Urothelium cell line (cell line): ENCODE measurements around the gene JSRP1.

Experiments used
- DNase-seq: peaks from one replicate; pipeline ENCODE4 v3.0.0; 2011; ENCODE audit warnings: low spot score, mixed read lengths
- FAIRE-seq: peaks from 2 replicates; lab custom pipeline; 2011; peaks lifted over from hg19 to GRCh38; lab: Jason Lieb, UNC

The JSRP1 gene

DNA sequence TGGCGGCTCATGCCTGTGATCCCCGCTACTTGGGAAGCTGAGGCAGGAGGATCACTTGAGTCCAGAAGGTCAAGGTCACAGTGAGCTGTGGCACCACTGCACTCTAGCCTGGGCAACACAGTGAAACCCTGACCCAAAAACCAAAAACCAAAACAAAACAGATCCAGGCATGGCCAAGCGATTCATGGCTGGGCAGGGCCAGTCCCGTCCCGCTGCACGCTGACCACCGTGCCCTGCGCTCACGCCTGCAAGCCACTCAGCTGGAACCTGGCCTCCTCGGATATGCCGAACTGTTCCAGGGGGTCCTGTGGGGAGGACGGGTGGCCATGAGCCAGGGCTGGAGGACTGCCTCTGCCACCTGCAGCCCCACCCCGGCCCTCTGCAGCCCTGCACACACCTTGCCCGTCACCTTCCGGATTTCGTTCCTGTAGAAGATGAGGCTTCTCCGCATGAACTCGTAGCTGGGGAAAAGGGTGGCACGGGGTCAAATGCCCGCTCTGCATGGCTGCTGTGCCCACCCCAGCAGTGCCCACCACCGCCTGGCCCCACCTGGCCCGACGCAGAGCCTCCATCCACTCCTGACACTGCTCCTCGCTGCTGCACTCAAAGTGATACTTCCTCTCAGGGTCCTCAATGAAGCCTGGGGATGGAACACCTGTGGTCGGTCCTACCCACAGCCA lies 22.5 kb downstream of the JSRP1 start:
- FAIRE-seq (no peak), DNase-seq (no peak)

DNA sequence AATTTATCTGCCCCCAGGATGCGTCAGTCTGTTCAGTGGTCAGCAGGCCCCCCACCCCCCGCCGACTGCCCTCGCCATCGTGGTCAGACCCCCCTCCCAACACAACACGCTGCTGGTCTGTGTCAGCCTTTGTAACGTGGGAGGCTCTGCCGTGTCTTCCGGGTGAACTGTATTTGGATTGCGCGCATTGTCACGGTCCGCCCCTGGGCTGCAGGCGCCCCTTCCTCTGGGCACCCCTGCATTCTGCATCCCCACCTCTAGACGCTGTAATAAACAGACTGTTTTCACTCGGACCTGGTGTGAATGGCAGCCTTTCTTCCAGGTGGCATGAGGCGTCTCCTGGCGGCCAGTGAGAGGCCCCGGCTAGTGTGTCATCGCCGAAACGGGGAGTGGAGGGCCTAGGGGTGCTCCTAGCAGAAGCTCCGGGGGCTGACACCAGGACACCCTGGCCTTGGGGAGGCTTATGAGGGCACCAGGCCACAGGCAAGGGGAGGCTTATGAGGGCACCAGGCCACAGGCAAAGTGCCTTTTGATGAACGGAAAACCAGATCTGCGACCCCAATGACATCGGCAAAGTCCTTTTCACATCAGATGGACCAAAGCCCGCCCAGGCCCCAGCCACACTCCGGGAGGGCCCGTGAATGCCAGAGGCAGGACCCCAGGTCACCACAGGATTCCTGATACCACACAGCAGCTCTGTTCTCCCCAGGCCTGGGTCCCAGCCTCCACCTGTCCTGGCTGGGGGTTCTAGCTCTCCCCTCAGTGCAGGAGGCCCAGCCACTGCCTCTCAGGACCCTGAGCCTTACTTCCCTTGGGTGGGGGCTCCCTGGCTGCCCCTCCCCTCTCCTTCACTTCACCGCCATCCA lies 23.7 kb downstream of the JSRP1 start:
- DNase-seq (no peak), FAIRE-seq (no peak)

DNA sequence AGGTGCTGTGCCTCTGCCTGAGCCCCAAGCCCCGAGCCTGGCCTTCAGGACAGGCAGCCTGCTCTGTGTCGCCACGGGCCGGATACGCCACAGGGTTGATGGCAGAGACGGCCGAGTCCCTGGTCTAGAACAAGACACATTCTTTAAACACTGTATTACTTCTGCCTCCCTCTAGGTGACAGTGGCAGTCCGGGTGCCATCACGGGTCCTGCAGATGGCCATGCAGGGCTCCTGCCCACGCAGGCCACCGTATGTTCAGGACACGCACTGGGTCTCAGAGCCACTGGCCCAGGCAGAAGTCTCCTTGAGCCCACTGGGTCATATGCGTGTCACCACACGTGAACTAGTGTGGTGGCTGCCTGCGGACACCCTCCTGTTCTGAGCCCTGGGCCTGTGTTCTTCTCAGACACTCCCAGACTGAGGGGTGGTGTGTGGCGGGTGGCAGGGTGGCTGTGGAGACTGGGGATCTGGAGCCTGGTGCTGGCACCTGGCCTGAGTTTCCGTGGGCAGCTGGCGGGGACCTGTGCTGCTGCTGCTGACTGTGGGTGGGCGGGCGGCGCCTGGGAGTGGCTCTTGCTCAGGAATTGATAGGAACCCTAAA lies 24.5 kb downstream of the JSRP1 start:
- FAIRE-seq (peak; percentile 35), DNase-seq (peak; percentile 16)

DNA sequence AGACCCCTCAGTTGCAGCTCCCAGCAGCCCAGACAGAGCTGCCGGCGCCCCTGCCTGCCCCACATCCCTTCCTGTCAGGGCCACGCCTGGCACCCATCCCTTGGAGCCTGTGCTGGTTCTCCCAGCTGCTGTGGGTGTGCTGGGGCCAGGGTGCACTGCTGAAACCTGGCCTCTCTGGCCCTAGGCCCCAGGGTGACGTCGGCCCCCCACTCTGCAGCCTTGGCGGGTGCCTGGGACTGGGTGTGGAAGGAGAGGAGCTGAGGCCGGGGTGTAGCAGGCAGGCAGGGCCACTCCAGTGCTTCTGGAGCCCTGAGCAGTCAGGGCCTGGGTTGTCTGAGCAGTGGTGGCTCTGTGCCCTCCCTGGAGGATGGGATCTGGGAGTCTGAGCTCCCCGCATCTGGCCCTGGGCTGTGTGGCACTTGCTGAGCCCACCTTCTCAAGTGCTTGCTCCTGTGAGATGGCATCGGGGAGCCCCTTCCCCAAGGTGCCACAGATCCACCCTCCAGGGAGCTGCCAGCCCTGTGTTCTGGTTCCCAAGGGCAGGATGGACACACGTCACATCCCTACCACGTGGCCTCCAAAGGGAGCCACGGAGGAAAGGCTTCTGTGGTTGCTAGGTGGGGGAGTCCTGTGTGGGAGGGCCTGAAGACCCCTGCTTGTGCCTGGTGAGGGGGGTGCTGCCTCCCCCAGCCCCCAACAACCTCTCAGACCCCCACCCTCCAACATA lies 25.2 kb downstream of the JSRP1 start:
- DNase-seq (no peak), FAIRE-seq (no peak)

DNA sequence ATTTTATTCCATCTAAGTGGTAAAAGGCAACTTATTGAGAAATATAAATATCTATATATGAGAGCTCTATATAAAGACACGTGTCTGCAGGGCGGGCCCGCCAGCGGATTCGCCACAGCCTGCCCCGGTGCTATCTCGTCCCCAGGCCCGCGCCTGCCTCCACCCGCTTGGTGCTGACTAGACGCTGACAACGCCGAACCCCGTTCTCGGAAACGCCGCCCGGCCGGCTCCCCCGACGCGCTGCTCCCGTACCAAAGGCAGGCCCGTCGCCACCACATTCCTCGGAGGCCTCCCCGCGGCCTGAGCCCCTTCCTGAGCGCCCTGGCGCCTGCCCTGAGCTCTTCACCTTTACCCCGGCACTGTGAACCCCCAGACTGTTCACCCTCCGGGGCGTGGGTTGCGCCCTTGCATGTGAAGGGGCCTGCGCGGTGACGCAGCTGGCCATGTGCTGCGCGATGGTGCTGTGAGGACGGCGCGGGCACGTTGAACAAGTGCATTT lies 26.1 kb downstream of the JSRP1 start:
- FAIRE-seq, result no peak

DNA sequence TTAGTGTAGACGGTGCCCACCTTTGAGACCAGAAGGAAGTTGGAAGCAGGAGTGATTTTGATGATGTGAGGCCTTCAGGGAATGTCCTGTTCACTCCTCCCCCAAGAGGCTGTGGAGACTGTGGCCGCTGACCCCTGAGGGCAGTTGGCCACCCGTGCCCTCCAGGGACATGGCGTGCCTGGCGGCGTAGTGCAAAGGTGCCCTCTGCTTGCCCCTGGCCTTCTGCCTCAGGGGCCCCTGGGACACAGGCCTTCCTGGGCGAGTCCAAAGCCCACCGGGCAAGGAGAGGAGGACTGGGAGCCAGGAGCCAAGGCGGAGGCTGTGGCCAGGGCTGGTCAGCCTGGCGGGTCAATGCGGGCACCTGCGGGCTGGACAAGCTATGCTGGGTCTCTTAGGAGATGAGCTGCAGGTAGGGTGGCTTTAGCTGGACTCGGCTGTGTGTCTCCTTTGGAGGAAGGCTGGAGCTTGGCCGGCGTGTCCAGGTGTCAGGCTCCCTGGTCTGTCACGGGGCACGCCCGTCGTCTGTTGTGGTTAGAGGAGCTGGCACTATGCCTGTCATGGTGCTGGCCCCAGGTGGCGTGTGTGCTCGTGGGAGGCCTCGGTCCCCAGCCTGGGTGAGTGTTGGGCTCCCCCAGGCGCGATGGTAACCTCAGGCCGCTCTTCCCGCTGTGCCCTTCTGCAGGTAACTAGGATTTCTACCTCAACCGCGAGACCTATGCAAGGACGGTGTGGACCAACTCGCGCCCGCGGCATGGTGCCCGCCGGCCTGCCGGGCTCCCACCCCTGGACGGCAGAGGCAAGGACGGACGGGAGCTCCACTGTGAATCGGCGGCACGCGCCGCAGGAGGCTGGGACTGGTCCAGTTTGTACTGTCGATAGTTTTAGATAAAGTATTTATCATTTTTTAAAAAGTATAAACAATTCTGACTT lies 26.8 kb downstream of the JSRP1 start:
- no peak for FAIRE-seq
- DNase-seq, result no peak

More for the DNA sequence above, 26.1 kb downstream of the JSRP1 start:
- no peak for DNase-seq

DNA sequence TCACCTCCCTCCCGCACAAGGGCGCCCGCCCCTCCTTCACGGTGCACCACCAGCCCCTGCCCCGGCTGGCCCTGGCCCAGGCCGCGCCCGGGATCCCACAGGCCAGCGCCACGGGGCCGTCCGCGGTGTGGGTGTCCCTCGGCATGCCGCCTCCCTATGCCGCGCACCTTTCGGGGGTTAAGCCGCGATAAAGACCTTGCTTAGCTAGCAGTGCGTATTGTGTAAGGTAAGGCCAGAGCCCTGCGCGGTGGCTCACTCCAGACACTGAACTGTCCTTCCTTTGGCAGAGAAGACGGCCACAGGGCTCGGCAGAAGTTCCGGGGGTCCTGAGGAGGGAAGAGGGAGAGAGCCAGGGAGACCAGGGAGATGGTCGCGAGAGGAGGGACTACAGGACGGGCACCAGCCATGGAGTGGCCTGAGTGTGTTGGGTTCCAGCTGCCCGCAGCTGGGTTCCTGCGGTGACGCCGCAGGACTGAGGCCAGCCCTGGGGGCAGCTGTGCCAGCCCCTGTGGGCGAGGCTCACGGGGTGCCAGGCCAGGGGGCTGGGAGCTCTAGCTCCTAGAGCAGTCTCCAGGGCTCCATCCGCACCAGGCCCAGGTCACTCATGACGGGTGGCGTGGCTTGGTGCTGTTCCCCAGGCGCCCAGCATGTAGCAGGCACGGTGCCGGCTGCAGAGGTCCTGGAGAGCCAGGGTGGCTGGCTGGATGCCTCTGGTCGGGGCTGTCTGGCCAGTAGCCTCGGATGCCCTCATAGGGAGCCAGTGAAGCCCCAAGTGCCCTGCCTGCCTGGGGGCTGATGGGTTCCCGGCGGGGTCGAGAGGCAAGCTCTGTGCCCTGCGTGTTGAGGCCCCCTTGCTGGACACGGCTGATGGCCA lies 27.8 kb downstream of the JSRP1 start:
- FAIRE-seq, result no peak

DNA sequence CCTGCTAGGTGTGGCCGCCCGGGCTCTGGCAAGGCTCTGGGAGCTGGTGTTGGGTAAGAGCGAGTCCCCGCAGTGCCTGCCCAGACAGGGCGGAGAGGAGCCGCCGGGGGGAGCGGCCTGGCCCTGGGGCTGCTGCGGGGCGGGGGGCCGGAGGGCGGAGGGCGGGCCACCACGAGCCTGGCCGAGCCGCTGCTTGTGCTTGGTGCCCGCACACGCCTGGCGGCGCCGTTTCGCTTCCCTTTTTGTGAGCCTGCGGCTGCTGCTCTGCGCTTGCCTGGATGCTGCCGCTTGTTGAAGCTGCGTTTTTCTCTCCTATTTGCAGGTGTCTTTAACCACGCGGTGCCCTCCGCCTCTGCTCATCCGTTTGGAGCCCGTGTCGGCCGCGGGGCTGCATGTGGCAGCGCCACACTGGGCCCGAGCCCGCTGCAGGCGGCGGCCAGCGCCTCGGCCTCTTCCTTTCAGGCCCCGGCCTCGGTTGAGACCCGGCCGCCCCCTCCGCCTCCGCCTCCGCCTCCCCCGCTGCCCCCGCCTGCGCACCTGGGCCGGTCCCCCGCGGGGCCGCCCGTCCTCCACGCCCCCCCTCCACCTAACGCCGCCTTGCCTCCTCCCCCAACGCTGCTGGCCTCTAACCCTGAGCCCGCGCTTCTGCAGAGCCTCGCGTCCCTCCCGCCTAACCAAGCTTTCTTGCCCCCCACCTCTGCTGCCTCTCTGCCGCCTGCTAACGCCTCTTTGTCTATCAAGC lies 28.6 kb downstream of the JSRP1 start:
- no peak for FAIRE-seq

More for the DNA sequence above, 27.8 kb downstream of the JSRP1 start:
- DNase-seq, result no peak

DNA sequence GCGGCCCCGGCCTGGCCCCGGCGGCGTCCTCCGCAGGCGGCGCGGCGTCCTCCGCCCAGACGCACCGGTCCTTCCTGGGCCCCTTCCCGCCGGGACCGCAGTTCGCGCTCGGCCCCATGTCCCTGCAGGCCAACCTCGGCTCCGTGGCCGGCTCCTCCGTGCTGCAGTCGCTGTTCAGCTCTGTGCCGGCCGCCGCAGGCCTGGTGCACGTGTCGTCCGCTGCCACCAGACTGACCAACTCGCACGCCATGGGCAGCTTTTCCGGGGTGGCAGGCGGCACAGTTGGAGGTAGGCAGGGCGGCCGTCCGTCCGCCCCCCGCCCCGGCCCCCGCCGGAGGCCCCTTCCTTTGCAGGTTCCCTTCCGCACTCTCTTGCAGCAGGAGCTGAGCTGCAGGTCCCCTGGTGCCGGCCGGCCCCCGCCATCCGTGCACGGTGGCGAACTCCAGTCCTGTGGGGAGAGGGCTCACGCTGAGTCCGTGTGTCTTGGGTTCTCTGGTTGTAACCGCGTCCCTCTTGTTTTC lies 29.3 kb downstream of the JSRP1 start:
- FAIRE-seq (no peak), DNase-seq (no peak)

More for the DNA sequence above, 28.6 kb downstream of the JSRP1 start:
- DNase-seq, result no peak

DNA sequence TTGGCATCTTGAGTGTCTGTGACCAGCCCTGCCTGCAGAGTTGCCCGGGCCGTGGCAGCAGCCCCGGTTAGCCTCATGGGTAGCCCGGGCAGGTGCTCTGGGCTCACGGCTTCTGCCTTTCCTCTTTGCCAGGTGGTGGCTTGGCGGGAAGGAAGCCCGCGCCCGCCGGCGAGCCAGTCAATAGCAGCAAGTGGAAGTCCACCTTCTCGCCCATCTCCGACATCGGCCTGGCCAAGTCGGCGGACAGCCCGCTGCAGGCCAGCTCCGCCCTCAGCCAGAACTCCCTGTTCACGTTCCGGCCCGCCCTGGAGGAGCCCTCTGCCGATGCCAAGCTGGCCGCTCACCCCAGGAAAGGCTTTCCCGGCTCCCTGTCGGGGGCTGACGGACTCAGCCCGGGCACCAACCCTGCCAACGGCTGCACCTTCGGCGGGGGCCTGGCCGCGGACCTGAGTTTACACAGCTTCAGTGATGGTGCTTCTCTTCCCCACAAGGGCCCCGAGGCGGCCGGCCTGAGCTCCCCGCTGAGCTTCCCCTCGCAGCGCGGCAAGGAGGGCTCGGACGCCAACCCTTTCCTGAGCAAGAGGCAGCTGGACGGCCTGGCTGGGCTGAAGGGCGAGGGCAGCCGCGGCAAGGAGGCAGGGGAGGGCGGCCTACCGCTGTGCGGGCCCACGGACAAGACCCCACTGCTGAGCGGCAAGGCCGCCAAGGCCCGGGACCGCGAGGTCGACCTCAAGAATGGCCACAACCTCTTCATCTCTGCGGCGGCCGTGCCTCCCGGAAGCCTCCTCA lies 30.0 kb downstream of the JSRP1 start:
- DNase-seq (no peak), FAIRE-seq (no peak)

DNA sequence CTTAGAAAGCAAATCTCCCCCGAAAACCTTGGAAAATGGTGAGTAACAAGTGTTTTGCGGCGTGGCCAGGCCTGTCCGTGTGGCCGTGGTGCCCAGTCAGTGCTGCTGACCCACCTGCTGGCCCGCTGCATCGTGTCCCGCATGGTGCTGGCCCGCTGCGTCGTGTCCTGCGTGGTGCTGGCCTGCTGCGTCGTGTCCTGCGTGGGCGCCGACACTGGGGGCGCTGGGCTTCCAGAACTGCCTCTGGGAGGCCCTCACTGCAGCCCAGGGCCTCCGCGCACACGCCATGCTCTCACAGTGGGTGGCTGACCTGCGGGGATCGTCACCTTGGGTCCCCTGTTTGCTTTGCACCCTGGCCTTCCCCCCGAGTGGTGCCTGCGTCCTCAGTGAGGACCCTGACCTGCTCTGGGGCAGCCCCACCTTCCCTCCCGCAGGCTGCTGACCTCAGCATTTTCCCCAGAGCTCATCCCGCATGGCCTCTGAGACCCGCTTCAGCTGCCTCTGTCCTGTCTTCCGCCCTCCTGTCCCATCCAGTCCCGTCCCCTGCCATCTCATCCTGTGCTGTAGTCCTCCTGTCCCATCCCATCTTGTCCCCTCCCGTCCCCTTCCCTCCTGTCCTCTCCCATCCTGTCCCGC lies 30.7 kb downstream of the JSRP1 start:
- FAIRE-seq, result no peak
- DNase-seq, result no peak

DNA sequence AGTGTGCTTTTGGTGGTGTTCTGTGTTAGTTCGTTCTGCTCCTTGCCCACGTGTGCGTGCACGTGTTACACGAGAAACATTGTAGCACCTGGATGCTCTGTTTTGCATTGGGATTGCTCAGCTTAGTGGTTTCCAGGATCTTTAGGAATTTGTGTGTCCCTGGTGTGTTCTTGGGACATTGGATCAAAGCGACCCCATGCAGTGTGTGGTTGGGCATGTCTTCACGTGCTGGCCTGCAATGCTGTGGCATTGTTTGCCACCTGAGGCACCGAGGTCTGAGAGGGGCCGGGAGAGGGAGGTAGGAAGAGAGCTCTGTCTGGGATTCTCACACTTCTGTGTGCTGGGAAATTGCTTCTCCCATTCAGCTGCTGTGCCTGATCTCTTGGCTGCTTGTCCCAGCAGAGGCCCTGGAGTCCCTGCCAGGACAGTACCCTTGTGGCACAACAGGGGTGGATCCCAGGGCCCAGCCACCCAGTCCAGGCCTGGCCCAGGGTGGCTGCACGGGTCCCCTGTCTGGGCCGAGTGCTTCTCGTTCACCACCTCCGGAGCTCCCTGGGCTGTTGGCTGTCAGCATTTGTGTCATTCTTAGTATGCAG lies 31.4 kb downstream of the JSRP1 start:
- DNase-seq (no peak), FAIRE-seq (no peak)

DNA sequence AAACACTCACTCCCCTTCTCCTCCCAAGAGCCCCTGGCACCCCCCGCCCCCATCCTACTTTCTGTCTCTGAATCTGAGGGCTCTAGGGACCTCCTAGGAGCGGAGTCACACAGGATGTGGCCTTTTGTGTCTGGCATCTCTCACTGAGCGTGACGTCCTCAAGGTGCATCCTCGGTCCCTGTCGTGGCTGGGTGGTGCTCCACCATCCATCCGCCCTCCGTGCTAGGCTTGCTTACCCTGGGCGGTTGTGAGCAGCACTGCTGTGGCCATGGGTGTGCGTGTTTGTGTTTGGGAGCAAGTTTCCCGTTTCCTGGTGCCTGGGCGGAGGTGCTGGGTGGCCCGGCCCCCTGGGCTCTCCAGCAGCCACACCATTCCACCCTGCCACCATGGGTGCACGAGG lies 32.3 kb downstream of the JSRP1 start:
- no peak for FAIRE-seq
- DNase-seq, result no peak

DNA sequence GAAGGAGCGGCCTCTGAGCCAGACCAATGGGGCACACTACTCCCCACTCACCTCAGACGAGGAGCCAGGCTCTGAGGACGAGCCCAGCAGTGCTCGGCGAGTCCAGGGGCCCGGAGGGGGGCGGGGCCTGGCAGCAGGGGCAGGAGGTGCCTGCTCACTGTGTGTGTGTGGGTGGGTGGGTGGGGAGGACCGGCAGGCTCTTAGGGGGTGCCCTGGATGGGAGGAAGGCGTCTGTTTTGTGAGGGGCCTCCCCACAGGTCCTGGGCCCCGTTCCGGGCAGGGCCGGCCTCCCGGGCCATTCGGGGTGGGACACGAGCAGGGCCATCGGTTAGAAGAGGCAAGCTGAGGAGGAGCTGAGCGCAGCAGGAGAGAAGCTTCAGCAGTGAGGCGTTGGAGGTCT lies 32.8 kb downstream of the JSRP1 start:
- no peak for DNase-seq
- no peak for FAIRE-seq

DNA sequence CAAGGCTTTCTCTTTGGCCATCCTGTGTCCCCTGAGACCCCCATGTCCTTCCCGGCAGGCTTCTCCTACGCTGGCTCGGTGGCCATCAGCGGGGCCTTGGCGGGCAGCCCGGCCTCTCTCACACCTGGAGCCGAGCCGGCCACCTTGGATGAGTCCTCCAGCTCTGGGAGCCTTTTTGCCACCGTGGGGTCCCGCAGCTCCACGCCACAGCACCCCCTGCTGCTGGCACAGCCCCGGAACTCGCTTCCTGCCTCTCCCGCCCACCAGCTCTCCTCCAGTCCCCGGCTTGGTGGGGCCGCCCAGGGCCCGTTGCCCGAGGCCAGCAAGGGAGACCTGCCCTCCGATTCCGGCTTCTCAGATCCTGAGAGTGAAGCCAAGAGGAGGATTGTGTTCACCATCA lies 34.3 kb downstream of the JSRP1 start:
- no peak for DNase-seq
- FAIRE-seq, result no peak

DNA sequence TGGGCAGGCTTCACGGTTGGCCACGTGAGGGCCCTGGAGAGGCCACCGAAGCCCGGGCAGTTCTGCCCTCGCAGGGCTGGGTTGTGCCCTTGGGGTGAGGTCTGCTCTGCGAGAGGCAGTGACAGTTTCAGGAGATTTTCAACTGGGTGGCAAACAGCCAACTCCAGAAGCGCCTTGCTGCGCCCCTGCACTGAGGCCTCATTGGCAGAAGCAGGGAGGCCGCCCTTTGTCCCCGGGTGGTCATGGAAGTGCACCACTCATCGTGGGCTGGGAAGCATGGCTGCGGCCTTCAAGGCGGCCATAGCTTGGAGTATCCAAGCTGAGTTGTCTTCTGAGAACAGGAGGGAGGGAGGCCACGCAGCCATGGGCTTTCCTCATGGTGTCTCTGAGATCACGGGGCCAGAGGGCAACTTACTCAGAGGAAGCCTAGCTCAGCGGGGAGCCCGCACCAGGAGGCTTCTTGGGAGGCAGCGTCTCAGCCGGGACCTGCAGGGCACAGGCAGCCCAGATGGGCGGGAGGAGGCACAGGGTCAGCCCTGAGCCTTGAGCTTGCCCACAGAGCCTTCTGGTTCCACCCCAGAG lies 34.9 kb downstream of the JSRP1 start:
- DNase-seq (no peak), FAIRE-seq (no peak)
